ENCODE results near the gene FSTL1.
"Not testable (repeated sequence)": the region's sequence is repeated elsewhere in the genome, so short reads cannot be mapped to it uniquely, and the experiment has no call there.

FSTL1 gene

GRCh38 chr3:120410541-120410940, 40.3 kb downstream of the FSTL1 start:
- DNase-seq: no peak

DNA sequence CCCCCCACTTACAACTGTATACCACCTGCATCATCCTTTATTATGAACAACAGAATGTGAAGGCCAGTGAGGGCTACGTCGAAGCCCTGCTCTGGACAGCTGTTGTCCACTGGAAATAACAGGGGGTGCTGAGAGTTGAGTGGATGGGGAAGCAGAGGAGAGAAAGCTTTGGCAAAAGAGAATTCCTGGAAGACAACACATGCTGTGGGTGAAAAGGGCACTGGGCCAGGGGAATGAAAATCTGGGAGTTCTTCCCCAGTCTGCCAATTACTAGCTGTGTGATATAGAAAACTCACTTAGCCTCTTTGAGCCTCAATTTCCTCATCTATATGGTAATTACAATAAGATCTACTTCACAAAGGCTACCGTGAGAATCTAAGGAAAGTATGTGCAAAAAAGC, 40.7 kb downstream of the FSTL1 start:
- no peak for DNase-seq

DNA sequence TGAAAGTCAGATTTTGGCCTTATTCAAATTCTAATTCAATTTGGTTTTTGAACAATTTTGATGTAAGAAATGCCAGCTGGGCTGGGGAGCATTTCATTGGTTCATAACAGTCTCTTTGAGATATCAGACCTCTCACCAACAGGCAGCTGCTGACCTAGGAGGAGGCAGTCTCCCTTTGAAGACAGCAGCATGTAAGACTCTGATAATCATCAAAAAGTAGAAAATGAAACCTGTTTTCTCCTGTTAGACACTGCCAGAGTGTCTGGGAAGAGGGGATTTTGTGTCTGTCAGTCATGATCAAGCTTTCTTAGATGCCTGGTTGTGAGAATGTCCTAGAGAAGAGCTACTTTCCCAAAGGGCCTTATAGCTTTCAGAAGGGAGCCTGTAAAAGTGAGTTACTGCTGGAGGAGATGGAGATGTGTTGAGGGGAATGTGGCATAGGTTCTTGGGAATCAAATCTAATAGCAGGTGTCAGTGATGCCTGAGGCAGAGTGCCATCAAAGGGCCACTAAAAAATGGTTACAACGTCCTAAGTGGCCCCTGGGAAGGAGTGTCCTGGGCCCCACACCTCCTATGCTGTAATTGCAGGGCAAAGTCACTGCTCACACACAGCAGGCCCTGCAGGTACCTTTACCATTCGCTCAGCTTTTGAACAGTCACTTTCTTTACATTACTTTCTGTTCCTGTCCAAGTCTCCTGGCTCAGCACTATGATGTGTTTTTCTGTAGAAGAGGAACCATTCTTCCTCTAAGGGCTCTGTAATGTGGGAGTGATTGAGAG, 43.1 kb downstream of the FSTL1 start:
- no peak for DNase-seq

DNA sequence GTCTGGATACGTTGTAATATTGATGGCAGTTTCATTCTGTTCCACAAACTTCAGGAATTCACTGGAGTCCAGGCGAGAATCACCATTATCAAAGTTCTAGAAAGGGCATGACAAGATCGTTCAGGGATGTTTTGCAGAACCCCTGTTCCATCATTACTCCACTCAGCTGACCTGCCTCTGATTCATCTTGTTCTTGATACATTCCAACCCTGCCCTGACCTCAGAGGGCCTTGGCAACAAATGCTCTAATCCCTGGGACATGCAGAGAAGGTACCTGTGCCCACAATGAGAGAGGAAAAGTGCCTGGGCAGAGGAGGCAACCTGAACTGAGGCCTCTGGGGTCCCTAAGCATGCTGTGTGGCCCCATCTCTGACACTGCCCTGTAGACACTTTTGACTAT, 45.9 kb downstream of the FSTL1 start:
- DNase-seq: no peak

DNA sequence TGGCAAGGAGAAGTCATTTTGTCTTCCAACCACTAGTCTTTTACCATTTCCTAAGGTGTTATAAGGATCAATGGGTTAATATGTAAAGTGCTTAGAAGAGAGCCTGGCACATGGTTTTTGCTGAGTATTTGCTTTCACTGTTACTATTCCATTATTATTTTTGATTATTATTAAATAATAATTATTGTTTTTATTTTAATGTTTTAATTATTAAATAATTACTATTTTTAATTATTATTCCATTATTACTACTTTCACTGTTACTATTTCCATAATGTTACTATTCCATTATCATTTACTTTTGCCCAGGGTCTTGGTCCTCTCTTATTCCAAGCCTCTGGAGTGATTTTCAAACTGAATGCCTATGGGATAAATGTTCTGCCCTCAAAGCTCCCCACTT, 48.5 kb downstream of the FSTL1 start:
- DNase-seq: no peak

- DNase-seq: no peak
Measured at GRCh38 chr3:120399372-120399771, 51.4 kb downstream of the FSTL1 start.

DNA sequence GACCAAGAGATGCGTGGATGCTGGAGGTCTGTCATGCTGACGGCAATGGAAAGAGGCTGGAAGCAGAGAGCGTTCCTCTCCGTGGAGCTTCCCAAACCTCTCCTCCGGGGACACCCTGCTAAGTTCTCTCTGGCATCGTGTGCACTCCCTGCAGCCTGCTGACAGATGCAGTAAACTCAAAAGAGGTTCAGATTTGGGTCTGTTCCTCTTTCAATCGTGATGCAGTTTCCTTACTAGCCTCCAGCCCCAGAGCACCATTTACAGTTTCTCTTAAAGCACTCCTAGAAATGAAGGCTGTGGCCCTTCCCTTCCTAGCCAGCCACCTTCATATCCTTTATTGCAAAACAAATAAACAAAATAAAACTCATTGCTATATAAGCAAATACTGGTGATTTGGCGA, 54.3 kb downstream of the FSTL1 start:
- DNase-seq: no peak

DNA sequence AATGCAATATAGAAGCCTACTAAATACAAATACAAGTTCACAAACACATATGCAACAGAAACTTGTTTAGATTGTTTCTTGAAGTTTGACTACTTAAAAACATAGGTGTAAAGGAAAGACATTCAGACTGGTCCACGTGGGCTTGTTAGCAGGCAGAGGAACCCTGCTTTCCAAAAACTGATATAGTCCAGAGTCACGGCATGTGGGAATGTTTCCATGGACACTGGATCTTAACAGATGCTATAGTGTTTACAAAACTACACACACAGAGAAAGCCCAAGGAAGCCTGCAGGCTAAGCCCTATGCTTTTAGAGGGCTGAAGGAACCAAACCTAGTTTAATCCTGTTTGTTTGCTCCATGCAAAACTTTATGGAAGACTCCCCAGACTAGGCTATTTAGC, 56.4 kb downstream of the FSTL1 start:
- DNase-seq: no peak

DNA sequence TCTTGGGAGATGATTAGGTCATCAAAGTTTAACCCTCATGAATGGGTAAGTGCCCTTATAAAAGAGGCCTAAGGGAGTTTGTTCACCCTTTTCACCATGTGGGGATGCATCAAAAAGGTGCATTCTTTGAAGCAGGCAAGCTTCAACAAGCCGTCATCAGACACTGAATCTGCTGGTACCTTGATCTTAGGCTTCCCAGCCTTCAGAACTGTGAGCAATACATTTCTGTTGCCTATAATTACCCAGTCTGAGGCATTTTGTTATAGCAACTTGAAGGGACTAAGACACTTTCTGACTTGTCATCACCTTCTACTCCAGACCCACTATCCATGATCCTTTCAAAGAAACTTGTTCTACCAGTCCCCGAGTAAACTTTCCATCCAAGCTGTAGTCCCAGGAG, 57.0 kb downstream of the FSTL1 start:
- no peak for DNase-seq

DNA sequence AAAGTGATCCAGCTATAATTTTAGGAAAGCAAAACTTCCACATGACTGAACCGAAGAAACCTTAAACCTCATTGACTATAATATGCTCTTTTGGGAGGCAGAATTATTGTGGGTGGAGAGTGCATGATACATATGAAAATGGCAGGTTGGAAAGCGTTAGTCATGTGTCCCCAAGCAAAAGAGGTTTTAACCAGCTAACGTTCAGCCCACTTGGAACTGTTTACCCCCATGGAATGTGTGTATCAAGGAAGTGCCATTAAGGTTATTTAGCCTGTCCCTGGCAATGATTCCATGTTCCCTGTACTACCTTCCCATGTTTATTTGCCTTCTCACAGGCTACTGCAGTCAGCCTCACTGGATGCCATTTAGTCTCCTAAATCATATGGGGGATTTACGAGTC, 57.5 kb downstream of the FSTL1 start:
- no peak for DNase-seq

- DNase-seq: no peak
Measured at GRCh38 chr3:120382941-120383447, 67.8 kb downstream of the FSTL1 start.

- no peak for DNase-seq
Measured at GRCh38 chr3:120381503-120381902, 69.3 kb downstream of the FSTL1 start.

- not testable (repeated sequence) for DNase-seq
Measured at GRCh38 chr3:120377948-120378347, 72.8 kb downstream of the FSTL1 start.

DNA sequence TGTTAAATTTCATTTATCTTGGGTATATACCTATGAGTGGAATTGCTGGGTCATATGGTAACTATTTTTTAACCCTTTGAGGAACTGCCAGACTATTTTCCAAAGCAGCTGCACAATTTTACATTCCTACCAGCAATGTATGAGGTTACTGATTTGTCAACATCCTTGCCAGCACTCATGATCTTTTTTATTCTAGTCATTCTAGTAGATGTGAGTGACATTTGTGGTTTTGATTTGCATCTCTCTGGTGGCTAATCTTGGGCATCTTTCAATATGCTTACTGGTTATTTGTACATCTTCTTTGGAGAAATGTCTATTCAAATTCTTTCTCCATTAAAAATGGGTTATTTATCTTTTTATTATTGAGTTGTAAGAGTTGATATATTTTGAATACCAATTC, 80.3 kb downstream of the FSTL1 start:
- DNase-seq: no peak

DNA sequence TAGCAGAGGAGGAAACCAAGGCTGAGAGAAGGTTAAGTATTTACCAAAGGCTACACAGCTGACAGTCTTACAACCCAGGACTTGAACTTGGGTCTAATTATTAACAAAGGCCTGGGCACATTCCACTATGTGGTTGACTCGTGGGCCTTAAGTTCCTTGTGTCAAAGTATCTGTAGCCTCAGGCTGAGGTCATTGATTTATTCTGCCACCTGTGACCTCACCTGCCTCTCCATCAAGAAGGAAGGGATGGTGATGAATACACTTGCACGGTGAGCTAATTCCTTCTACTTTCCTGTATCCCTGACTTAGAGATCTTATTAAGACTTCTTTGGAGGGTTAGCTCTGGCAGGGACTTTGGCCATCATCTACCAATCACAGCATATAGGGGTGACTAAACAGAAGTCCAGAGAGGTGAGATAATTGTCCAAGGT, 81.7 kb downstream of the FSTL1 start:
- DNase-seq: no peak

GRCh38 chr3:120368172-120368571, 82.6 kb downstream of the FSTL1 start:
- no peak for DNase-seq

- DNase-seq: no peak
Measured at GRCh38 chr3:120364821-120365220, 86.0 kb downstream of the FSTL1 start.

- no peak for DNase-seq
Measured at GRCh38 chr3:120364101-120364500, 86.7 kb downstream of the FSTL1 start.

GRCh38 chr3:120357807-120358206, 93.0 kb downstream of the FSTL1 start:
- no peak for DNase-seq

GRCh38 chr3:120355486-120355885, 95.3 kb downstream of the FSTL1 start:
- DNase-seq: no peak

- DNase-seq: no peak
Measured at GRCh38 chr3:120353463-120353862, 97.3 kb downstream of the FSTL1 start.

- DNase-seq: no peak
Measured at GRCh38 chr3:120352017-120352416, 98.8 kb downstream of the FSTL1 start.

- no peak for DNase-seq
Measured at GRCh38 chr3:120350401-120350941, 100.3 kb downstream of the FSTL1 start.

- DNase-seq: no peak
Measured at GRCh38 chr3:120349855-120350125, 101.0 kb downstream of the FSTL1 start.
